Right lobe of liver (tissue), 4 donors: ENCODE measurements around the gene DHX40.

Experiments used
- CTCF ChIP-seq, 4 donors: fragments of 200-600 bp in 3 of 4; fragments of 450-650 bp in 1 of 4; IDR thresholded peaks; one replicate each; pipeline versions ENCODE4 v1.5.1 to v1.8.0; 2016 to 2022; ENCODE audit warnings: antibody characterized with exemption in 4 of 4, mild to moderate bottlenecking in 2 of 4
- POLR2A ChIP-seq: fragments of 450-650 bp; IDR thresholded peaks from one replicate; pipeline ENCODE4 v1.6.1; 2017; ENCODE audit warnings: antibody characterized with exemption, mild to moderate bottlenecking
- donor health status: DM: no; HTN: no; CAD: no.
- donor health status: DM: no; HTN: no; CAD: no.
- donor health status: DM: no; HTN: yes; CAD: no.

GRCh38 chr17:59558039-59558438 lies 7.4 kb upstream of the DHX40 start:
- TF ChIP-seq CTCF (IDR thresholded peaks at IDR 0.05) (no peak), POLR2A (no peak)
